NAMALWA (cell line): ENCODE measurements around the gene TIMM17A.

Experiments used
- DNase-seq: peaks from one replicate; pipeline ENCODE4 v3.0.0-alpha.2; 2015; ENCODE audit warnings: low spot score

Gene TIMM17A

GRCh38 chr1:201955009-201955728 is at the start of gene TIMM17A:
Gene TIMM17A (plus strand): TSS chr1:201955503. CDS start chr1:201955527, 24 bp downstream.
- peak; percentile 97 for DNase-seq

- DNase-seq = no peak
Measured at GRCh38 chr1:201906336-201906735, 49.0 kb upstream of the TIMM17A start.

- DNase-seq = no peak
Measured at GRCh38 chr1:201907621-201908020, 47.7 kb upstream of the TIMM17A start.

- DNase-seq = no peak
Measured at GRCh38 chr1:201911826-201912571, 43.3 kb upstream of the TIMM17A start.

GRCh38 chr1:201912832-201913231 is 42.5 kb upstream of the TIMM17A start:
- DNase-seq = no peak

GRCh38 chr1:201914456-201915235 is 40.7 kb upstream of the TIMM17A start:
- DNase-seq = no peak

GRCh38 chr1:201916649-201917249 is 38.6 kb upstream of the TIMM17A start:
- no peak for DNase-seq

- DNase-seq = no peak
Measured at GRCh38 chr1:201917362-201918033, 37.8 kb upstream of the TIMM17A start.

- no peak for DNase-seq
Measured at GRCh38 chr1:201918343-201918742, 37.0 kb upstream of the TIMM17A start.

GRCh38 chr1:201921952-201922558 is 33.2 kb upstream of the TIMM17A start:
- no peak for DNase-seq

- no peak for DNase-seq
Measured at GRCh38 chr1:201925301-201925567, 30.1 kb upstream of the TIMM17A start.

- no peak for DNase-seq
Measured at GRCh38 chr1:201925981-201926645, 29.2 kb upstream of the TIMM17A start.

- DNase-seq = no peak
Measured at GRCh38 chr1:201928266-201928665, 27.0 kb upstream of the TIMM17A start.

- DNase-seq = no peak
Measured at GRCh38 chr1:201930137-201930536, 25.2 kb upstream of the TIMM17A start.

- DNase-seq = no peak
Measured at GRCh38 chr1:201930803-201931202, 24.5 kb upstream of the TIMM17A start.

GRCh38 chr1:201933840-201934430 is 21.4 kb upstream of the TIMM17A start:
- no peak for DNase-seq

- no peak for DNase-seq
Measured at GRCh38 chr1:201937624-201938213, 17.6 kb upstream of the TIMM17A start.

- no peak for DNase-seq
Measured at GRCh38 chr1:201938440-201939035, 16.8 kb upstream of the TIMM17A start.

- no peak for DNase-seq
Measured at GRCh38 chr1:201939148-201939547, 16.2 kb upstream of the TIMM17A start.

- DNase-seq = no peak
Measured at GRCh38 chr1:201939574-201939973, 15.7 kb upstream of the TIMM17A start.
